HG03565 (cell line): ENCODE data around the gene TOLLIP.
"Not testable (repeated sequence)": the region's sequence is repeated elsewhere in the genome, so short reads cannot be mapped to it uniquely, and the experiment has no call there.

Source experiments
- ATAC-seq: cut with Tn5 transposase; IDR thresholded peaks from one replicate; pipeline ENCODE4 v1.9.1; 2021; ENCODE audit warnings: mild to moderate bottlenecking, moderate library complexity; ENCODE audit not compliant: unreplicated experiment

Gene TOLLIP

DNA sequence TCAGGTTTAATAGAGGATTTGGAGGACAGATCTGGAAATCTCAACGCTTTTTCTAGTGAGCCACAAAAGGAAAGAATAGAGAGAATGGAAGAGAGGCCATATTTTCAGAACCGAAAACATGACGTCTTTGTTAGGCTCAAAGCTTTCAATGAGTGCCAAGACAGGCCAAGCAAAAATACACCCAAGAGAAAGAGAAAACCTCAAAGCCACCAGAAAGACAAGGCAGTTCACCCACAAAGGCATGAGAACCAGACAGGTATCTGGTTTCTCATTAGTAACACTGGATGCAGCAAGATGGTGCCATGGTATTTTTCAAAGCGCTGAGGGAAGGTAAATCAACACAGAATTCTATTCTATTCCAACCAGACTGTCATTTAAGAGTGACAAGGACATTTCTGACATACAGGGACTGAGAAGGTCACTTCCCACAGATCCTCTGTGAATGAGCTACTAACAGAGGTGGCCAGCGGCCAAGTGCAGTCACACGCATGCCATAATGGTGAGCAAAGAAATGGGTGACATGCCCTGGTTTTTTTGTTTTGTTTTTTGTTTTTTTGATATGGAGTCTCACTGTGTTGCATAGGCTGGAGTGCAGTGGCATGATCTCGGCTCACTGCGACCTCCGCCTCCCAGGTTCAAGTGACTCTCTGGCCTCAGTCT is 41.9 kb downstream of the TOLLIP start:
- no peak for ATAC-seq

DNA sequence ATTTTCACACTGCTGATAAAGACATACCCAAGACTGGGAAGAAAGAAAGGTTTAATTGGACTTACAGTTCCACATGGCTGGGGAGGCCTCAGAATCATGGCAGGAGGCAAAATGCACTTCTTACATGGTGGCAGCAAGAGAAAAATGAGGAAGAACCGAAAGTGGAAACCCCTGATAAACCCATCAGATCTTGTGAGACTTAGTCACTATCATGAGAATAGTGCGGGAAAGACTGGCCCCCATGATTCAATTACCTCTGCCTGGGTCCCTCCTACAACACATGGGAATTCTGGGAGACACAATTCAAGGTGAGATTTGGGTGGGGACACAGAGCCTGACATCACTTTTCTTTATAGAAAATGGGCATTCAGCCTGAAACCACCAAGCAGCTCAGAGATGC is 42.5 kb downstream of the TOLLIP start:
- ATAC-seq = not testable (repeated sequence)

DNA sequence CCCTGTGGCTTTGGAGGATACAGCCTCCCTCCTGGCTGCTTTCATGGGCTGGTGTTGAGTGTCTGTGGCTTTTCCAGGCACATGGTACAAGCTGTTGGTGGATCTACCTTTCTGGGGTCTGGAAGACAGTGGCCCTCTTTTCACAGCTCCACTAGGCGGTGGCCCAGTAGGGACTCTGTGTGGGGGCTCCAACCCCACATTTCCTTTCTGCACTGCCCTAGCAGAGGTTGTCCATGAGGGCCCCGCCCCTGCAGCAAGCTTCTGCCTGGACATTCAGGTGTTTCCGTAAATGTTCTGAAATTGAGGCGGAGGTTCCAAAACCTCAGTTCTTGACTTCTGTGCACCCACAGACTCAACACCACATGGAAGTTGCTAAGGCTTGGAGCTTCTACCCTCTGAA is 44.0 kb downstream of the TOLLIP start:
- not testable (repeated sequence) for ATAC-seq

DNA sequence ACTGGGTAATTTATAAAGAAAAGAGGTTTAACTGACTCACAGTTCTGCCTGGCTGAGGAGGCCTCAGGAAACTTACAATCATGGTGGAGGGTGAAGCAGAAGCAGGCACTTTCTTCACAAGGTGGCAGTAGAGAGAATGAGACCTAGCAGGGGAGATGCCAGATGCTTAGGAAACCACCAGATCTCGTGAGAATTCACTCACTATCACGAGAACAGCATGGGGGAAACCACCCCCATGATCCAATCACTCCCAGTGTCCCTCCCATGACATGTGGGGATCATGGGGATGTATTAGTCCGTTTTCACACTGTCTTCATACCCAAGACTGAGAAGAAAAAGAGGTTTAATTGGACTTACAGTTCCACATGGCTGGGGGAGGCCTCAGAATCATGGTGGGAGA is 45.0 kb downstream of the TOLLIP start:
- ATAC-seq = not testable (repeated sequence)

DNA sequence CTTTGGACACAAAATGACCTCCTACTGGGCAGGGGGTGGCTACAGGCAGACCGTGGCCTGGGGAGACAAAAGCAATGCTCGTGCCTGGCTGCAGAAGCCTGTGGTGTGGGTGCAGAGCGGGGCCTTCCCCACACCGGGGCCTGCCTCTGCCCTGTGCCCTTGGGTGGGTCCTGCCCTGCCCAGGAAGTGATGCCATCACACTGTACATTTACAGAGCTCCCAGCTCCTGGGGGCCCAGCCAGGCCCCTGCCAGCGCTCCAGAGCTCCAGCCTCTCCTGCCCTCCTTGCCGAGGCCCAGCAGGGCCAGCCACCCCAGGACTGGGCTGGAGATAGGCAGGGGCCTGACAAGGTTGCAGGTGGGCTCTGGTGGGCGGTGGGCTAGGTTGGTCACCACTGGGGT is 46.4 kb downstream of the TOLLIP start:
- ATAC-seq = no peak

DNA sequence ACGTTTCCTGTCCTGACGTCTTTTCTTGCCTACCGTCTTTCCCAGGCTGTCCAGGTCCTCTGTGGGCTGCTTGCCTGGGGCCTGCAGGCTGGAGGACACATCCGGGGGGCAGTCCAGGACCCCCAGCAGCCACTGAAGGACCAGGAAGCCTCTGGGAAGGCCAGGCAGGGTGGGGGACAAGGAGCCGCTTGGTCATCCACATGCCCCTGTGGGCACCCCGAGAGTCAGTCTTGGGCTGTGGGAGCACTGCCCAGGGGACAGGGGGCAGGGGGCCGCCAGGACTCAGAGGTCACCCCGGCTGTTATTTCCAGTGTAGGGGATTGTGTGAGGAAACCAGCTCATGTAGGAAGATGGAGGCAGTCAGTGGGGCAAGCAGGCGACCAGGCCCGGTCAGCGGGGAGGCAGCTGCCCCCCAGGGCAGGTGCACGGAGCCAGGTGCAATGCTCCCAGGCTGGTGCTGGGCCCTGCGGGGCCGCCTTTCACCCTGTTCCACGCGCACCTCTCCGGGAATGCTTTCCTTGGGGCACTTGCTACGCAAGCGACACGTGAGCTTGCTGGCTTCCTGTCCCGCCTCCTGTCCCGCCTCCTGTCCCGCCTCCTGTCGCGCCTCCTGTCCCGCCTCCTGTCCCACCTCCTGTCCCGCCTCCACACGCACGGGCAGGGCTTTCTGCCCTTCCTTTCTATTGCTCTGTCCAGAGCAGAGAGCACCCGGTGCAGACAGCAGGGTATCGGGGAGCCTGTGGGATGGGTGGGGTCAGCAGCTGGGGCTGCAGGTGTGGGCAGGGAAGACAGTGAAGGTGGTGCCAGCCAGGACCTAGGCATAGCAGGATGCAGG is 47.0 kb downstream of the TOLLIP start:
- ATAC-seq = no peak

DNA sequence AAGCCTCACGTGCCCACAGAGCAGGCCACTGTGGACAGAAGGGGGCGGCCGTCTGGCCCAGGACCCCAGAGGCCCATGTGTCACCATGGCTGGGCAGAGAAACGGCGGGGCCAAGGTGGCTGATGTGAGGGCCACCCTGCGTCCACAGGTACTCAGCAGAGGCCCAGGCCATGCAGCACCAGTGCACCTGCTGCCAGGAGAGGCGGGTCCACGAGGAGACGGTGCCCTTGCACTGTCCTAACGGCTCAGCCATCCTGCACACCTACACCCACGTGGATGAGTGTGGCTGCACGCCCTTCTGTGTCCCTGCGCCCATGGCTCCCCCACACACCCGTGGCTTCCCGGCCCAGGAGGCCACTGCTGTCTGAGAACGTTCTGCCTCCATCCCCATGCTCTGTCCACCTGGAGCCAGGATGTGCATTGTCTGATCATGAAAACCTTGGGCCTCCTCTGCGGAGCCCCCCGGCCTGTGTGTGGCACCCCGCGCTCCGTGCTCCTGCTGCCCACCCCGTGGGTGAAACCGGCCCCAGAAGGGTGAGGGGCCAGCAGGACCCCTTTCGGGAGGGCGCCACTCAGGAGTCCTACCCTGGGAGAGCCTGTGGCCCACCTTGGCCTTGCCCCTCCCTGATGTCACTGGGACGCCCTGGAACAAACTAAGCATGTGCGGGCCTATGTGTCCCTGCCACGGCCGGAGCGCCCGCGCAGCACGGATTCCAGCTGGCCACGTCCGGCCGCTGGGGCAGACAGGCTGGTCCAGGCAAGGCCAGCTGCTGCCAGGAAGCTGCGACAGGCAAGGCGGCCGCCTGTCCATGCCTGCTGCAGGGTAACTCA is 48.0 kb downstream of the TOLLIP start:
- no peak for ATAC-seq

DNA sequence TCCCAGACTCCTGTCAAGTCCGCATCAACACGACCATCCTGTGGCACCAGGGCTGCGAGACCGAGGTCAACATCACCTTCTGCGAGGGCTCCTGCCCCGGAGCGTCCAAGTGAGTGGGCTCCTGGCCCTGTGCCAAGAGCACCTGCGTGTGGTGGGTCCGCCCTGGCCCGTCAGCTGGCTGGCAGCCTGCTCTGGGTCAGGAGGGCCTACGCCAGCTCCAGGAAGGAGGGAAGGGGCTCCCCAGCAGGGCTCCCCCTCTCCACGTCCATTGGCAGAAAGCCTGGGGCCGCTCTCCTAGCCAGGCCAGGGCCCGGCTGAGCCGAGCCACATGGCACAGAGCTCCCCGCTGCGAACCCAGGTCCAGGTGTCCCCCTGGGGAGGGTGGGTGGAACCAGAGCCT is 48.8 kb downstream of the TOLLIP start:
- no peak for ATAC-seq

DNA sequence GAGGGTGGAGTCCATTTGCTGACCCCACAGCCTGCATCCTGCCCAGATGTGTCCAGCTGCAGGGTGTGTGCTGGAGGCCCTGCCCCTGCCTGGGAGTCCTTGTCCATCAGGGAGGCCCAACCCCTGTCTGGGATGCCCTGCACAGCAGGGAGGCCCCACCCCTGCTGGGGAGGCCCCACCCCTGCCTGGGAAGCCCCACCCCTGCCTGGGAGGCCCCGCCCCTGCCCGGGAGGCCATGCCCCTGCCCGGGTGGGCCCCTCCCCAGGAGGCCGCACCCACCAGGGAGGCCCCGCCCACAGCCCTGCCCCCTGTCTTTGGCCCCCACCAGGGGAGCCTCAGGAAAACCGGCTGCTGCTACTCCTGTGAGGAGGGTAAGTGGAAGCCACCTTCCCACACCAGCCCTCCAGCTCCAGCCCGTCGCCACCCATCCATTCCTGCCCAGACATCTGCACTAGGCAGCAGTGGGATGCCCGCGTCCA is 49.4 kb downstream of the TOLLIP start:
- ATAC-seq = no peak

DNA sequence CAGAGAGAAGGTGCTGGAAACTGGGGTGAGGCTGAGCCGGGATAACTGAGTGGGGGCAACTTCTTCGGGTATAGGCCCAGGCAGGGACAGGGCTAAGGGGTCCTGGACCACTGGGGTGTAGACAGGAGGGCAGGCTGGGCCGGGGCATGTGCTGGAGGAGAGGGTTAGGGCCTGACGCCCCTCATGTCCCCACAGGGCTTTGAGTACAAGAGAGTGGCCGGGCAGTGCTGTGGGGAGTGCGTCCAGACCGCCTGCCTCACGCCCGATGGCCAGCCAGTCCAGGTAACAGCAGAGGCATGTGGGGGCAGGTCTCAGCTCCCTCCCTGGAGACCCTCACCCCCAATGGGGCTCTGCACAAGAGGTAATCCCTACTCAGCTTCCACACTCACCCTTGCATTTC is 49.9 kb downstream of the TOLLIP start:
- no peak for ATAC-seq

DNA sequence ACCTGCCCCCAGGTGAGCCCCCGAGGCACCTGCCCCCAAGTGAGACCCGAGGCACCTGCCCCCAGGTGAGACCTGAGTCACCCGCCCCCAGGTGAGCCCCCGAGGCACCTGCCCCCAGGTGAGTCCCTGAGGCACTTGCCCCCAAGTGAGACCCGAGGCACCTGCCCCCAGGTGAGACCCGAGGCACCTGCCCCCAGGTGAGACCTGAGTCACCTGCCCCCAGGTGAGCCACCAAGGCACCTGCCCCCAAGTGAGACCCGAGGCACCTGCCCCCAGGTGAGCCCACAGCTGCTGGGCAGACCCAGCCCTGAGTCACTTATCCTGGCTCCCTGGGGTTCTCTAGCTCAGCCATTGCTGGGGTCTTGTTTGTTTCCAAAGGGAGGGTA is 50.4 kb downstream of the TOLLIP start:
- no peak for ATAC-seq

DNA sequence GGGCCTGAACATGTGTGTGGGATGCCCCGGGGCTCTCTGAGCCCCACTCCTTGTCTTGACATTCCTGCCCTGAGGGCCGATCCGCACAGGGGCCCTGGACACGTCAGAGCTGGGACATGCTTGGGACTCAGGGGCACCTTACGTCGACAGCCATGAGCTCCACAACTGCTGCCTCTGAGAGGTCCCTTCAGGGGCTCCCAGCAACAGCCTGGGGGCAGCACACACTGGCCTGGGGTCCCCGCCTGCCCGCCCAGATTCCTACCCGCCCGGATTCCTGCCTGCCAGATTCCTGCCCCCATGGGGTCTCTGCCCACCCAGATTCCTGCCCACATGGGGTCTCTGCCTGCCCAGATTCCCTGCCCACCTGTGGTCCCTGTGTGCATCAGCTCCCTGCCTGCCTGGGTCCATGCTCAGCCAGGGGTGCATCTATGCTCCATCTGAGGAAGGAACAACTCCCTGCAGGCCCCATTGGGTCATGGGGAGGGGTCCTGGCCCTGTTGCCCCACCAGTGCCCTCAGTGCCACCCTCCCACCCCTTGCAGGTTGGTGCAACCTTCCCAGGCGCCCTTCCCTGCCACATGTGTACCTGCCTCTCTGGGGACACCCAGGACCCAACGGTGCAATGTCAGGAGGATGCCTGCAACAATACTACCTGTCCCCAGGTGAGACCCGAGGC is 50.9 kb downstream of the TOLLIP start:
- ATAC-seq = no peak

DNA sequence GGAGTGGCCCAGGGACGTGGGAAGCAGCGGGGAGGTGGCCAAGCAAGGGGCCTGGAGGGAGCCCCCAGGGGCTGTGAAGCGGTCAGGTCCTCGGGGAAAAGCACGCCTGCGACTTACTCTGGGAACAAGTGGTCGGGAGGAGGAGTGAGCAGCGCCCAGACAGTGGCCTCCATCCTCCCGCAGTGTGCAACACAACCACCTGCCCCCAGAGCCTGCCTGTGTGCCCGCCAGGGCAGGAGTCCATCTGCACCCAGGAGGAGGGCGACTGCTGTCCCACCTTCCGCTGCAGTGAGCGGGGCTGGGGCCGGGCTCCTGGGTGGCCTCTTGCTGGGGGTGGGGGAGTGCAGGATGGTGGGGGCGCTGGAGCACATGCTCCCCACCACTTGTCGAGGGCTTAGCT is 51.5 kb downstream of the TOLLIP start:
- ATAC-seq = no peak

DNA sequence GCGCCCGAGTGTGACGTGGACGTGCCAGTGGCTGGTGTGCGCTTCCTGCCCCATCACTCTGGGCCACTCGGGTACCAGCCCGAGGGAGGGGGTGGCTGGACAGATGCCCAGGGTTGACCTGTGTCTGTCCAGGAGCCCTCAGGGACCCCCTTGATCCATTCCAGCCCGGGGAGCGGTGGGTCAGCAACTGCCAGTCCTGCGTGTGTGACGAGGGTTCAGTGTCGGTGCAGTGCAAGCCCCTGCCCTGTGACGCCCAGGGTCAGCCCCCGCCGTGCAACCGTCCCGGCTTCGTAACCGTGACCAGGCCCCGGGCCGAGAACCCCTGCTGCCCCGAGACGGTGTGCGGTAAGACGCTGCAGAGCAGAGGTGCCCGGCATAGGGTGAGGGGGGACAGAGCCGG is 52.1 kb downstream of the TOLLIP start:
- no peak for ATAC-seq

DNA sequence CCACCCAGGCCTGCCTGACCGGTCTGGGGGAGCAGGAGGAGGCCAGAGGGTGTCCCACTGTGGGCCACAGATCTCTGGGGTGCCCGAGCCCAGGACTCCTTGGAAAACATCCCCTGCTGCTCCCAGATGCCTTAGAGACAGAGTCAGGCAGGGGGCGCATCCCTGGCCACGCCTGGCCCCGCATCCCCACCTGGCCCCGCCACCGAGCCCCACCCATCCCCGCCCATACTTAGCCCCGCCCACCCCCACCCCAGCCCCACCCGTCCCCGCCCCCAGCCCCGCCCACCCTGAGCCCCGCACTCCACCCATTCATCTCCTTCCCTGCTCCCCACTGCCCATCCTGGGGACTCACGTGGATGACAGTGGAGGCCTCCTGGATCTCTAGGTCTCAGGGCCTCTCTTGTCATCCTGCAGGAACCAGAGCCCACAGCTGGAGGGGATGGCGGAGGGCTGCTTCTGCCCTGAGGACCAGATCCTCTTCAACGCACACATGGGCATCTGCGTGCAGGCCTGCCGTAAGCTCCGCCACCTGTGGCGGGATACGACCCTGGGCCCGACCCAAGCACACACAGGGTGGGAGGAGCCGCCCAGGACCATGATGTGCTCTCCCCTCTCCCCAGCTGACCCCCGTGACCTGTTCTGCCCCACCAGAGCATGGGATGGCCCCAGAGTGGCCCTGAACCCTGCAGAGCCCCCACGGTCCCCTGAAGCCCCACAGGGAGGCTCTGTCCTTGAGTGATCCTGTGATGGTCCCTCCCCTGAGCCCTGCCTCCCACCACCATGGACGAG is 53.0 kb downstream of the TOLLIP start:
- no peak for ATAC-seq

DNA sequence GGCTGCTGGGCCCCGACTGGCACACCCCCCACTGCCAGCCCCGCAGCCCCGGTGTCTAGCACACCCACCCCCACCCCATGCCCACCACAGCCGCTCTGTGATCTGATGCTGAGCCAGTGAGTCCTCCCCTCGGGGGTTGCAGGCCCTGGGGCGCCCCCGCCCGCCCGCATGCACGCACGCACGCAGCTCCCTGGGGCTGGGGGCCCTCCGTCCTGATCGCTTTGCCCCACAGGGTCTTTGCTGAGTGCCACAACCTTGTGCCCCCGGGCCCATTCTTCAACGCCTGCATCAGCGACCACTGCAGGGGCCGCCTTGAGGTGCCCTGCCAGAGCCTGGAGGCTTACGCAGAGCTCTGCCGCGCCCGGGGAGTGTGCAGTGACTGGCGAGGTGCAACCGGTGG is 54.3 kb downstream of the TOLLIP start:
- no peak for ATAC-seq

DNA sequence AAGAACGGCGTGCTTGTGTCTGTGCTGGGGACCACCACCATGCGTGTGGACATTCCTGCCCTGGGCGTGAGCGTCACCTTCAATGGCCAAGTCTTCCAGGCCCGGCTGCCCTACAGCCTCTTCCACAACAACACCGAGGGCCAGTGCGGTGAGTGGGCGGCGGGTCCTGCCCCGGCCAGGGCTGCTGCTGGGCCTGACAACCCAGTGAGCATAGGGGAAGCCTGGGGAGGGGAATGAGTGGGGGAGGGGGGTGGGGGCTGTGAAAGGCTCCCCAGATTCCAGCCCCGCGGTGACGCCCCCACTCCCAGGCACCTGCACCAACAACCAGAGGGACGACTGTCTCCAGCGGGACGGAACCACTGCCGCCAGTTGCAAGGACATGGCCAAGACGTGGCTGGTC is 54.7 kb downstream of the TOLLIP start:
- ATAC-seq = no peak

DNA sequence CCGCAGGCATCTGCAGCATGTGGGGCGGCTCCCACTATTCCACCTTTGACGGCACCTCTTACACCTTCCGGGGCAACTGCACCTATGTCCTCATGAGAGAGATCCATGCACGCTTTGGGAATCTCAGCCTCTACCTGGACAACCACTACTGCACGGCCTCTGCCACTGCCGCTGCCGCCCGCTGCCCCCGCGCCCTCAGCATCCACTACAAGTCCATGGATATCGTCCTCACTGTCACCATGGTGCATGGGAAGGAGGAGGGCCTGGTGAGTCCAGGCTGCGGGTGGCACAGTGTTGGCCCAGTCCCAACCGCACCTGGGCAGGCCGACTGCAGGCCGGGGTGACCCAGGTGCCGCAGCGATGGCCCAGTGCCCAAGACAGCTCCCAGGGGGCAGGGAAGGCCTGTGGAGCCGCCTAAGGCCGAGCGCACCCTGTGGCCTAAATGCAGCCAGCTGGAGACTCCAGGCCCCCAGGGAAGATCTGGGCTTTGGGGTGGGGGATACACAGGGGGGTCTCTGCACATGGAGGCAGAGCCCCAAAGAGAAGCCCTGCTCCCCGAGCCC is 55.3 kb downstream of the TOLLIP start:
- ATAC-seq = no peak

DNA sequence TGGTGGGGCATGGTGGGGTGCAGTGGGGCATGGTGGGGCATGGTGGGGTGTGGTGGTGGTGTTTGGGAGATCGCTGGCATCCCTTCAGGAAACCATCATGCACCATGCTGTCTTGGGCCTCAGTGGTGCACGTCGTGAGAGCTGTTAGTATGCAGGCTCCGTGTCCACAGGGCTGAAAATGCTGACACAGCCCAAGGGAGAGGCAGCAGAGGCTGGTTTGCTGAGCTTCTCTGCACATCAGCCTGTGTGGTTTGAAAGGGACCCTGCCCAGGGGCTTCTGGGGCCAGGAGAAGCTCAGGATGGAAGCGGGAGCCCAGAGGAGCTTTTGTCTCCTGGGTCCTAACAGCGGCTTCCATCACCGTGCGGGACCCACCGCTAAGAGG is 56.3 kb downstream of the TOLLIP start:
- no peak for ATAC-seq
